Adrenal gland (tissue), 12 donors: Measurements from ENCODE around the gene DNAH17. TPM values are rescaled to one million over a fixed set of nuclear protein-coding genes. Genes with fewer than 3 reads are reported as not detected.

Source experiments
- DNase-seq, 7 donors: peaks; one replicate each; pipeline ENCODE4 v3.0.0-alpha.2; 2019 to 2020
- H3K27ac ChIP-seq, 5 donors: fragments of 200-600 bp; sonication (generic) in 4 of 5; 1 replicate in 3 of 5; 2 replicates in 2 of 5; pipeline versions ENCODE4 v1.5.1 to v1.8.0; 2016 to 2020; ENCODE audit warnings: mild to moderate bottlenecking in 1 of 5
- H3K27me3 ChIP-seq: fragments of 200-600 bp; 2 replicates; pipeline ENCODE4 v1.8.0; 2021
- H3K36me3 ChIP-seq, 2 donors: fragments of 200-600 bp; replicated peaks in 1 of 2; 1 replicate in 1 of 2; 2 replicates in 1 of 2; pipeline versions ENCODE4 v1.5.1 to v1.8.0; 2018 to 2022
- H3K4me1 ChIP-seq, 2 donors: fragments of 200-600 bp; replicated peaks in 1 of 2; 1 replicate in 1 of 2; 2 replicates in 1 of 2; pipeline versions ENCODE4 v1.5.1 to v1.8.0; 2018 to 2021
- H3K4me3 ChIP-seq, 4 donors: fragments of 200-600 bp; sonication (generic) in 3 of 4; one replicate each; pipeline ENCODE4 v1.5.1; 2016 to 2018
- H3K9me3 ChIP-seq, 3 donors: fragments of 200-600 bp; sonication (generic) in 1 of 3; replicated peaks in 1 of 3; 1 replicate in 2 of 3; 2 replicates in 1 of 3; pipeline versions ENCODE4 v1.5.1 to v1.8.0; 2016 to 2021
- CTCF ChIP-seq, 6 experiments: fragments of 450-650 bp in 4 of 6; fragments of 200-600 bp in 2 of 6; sonication (generic) in 1 of 6; IDR thresholded peaks; 1 replicate in 5 of 6; 2 replicates in 1 of 6; pipeline versions ENCODE4 v1.5.1 to v1.8.0; 2016 to 2021; ENCODE audit warnings: antibody characterized with exemption in 6 of 6, mild to moderate bottlenecking in 2 of 6, moderate library complexity in 1 of 6
- POLR2A ChIP-seq, 2 donors: fragments of 450-650 bp; IDR thresholded peaks; one replicate each; pipeline ENCODE4 v1.6.1; 2017; ENCODE audit warnings: antibody characterized with exemption in 2 of 2, mild to moderate bottlenecking in 2 of 2, moderate library complexity in 1 of 2
- WGBS, 4 donors: extraction: QIAGEN DNeasy Blood & Tissue Kit in 2 of 4; methylation state at CpG; one replicate each; pipeline versions ENCODE4 v1.1.5 to v1.1.7; 2013 to 2017; 5-methylcytosine and 5-hydroxymethylcytosine counted together
- intact Hi-C, 2 donors: fragments of 100-400 bp; cut with DNase I; formaldehyde crosslinking; loops; one replicate each; pipeline versions ENCODE4 v1.14.1 to v1.15.0; 2022 to 2023
- polyA plus RNA-seq, 3 donors: library from polyadenylated mRNA; stranded (reverse); fragments of 200-250 nt in 2 of 3; fragments of 350-450 nt in 1 of 3; fragmentation: Illumina TruSeq in 1 of 3; extraction: RNeasy Lipid Tissue Mini Kit (QIAGEN cat#74804) in 1 of 3; gene quantifications; one replicate each; pipeline ENCODE4 v1.2.3, GENCODE V29; 2013 to 2014
- total RNA-seq, 9 donors: library from RNA; depleted of rRNA in 4 of 9; stranded (reverse); fragments of >200 nt in 4 of 9; fragments of 120-200 nt in 1 of 9; fragmentation: NEBNext Ultra II Directional in 1 of 9; extraction: Animal tissue kit (Norgen Biotek cat#: 25700) in 1 of 9; gene quantifications; one replicate each; pipeline versions ENCODE4 v1.1.0 to v1.2.4, GENCODE V29; 2013 to 2023
- donor health status: healthy with polysubstance abuse.
- donor health status: Bipolar disorder and iron deficiency.
- donor health status: DM: yes; HTN: yes; CAD: no.
- donor health status: DM: no; HTN: no; CAD: no.
- donor health status: DM: no; HTN: no; CAD: no.
- donor health status: DM: yes; HTN: yes; CAD: no.

The DNAH17 gene
- total and polyA plus RNA-seq, 12 donors, result 0.03 to 1.8 (median 0.22) TPM; not detected in 5

GRCh38 chr17:78535273-78536197 is 41.7 kb downstream of the DNAH17 start:
- intact Hi-C loops, result no loop called here
- no peak overlapping the region for H3K27ac ChIP-seq
- 63 to 72% (median 66%) methylated on average over 19 of the region's 19 CpGs for WGBS, 4 donors
- no peaks in the 10 kb centered on the region for H3K4me1 ChIP-seq
- no peak overlapping the region for H3K4me3 ChIP-seq
- H3K36me3 ChIP-seq, result no peaks in the 10 kb centered on the region
- no peaks in the 10 kb centered on the region for H3K9me3 ChIP-seq
- peak in 1 of 7 donors; percentile 7 for DNase-seq
- TF ChIP-seq CTCF (IDR thresholded peaks at IDR 0.05) (no peak), POLR2A (IDR thresholded peaks at IDR 0.05) (no peak)
- H3K27me3 ChIP-seq, result no peaks in the 10 kb centered on the region

GRCh38 chr17:78534492-78535272 is 42.5 kb downstream of the DNAH17 start:
- H3K36me3 ChIP-seq, result no peaks in the 10 kb centered on the region
- H3K27me3 ChIP-seq, result no peaks in the 10 kb centered on the region
- H3K9me3 ChIP-seq, result no peaks in the 10 kb centered on the region
- TF ChIP-seq POLR2A (IDR thresholded peaks at IDR 0.05), result no peak
- no peak for TF ChIP-seq CTCF (IDR thresholded peaks at IDR 0.05)
- H3K4me3 ChIP-seq, result no peak overlapping the region
- H3K27ac ChIP-seq, result no peak overlapping the region
- H3K4me1 ChIP-seq, result no peaks in the 10 kb centered on the region
- intact Hi-C loops, result no loop called here
- peak in 1 of 7 donors; percentile 4 for DNase-seq
- WGBS, 4 donors, result 74 to 95% (median 77%) methylated on average over 3 to 6 of the region's 6 CpGs

GRCh38 chr17:78532922-78533640 is 44.1 kb downstream of the DNAH17 start:
- H3K36me3 ChIP-seq, result no peaks in the 10 kb centered on the region
- WGBS, 4 donors, result 83 to 94% (median 84%) methylated on average over 14 to 19 of the region's 19 CpGs
- H3K4me3 ChIP-seq, result no peak overlapping the region
- no peaks in the 10 kb centered on the region for H3K4me1 ChIP-seq
- intact Hi-C loops, result no loop called here
- no peaks in the 10 kb centered on the region for H3K27me3 ChIP-seq
- H3K27ac ChIP-seq, result no peak overlapping the region
- DNase-seq, result peak in 5 of 7 donors; percentile 14 to 55 (median 40)
- no peaks in the 10 kb centered on the region for H3K9me3 ChIP-seq
- TF ChIP-seq POLR2A (IDR thresholded peaks at IDR 0.05) (no peak), CTCF (IDR thresholded peaks at IDR 0.05) (no peak)

GRCh38 chr17:78532311-78532710 is 44.9 kb downstream of the DNAH17 start:
- no peak overlapping the region for H3K27ac ChIP-seq
- no peaks in the 10 kb centered on the region for H3K36me3 ChIP-seq
- TF ChIP-seq CTCF (IDR thresholded peaks at IDR 0.05) (no peak), POLR2A (IDR thresholded peaks at IDR 0.05) (no peak)
- no peaks in the 10 kb centered on the region for H3K27me3 ChIP-seq
- intact Hi-C loops, result no loop called here
- no peak overlapping the region for H3K4me3 ChIP-seq
- H3K4me1 ChIP-seq, result no peaks in the 10 kb centered on the region
- WGBS, 4 donors, result 60 to 84% (median 79%) methylated on average over 1 to 5 of the region's 5 CpGs
- no peaks in the 10 kb centered on the region for H3K9me3 ChIP-seq
- peak in 1 of 7 donors; percentile 10 for DNase-seq
